ENCODE data around the gene POLN. TPM values are rescaled to one million over a fixed set of nuclear protein-coding genes. Genes with fewer than 3 reads are reported as not detected.

The POLN gene
- total RNA-seq, 1 donor from 2014 or later = 0.29 TPM

GRCh38 chr4:2082118-2082517, 159.8 kb downstream of the POLN start:
- TF ChIP-seq CTCF (conservative IDR thresholded peaks at IDR 0.05; ENCODE audit: low read depth, low read length) = no peak
- H3K4me3 ChIP-seq (ENCODE audit: low read depth, low read length) = no peak overlapping the region
- no peak for DNase-seq (ENCODE audit: low read depth)

- no peak overlapping the region for H3K4me3 ChIP-seq (ENCODE audit: low read depth, low read length)
- DNase-seq (ENCODE audit: low read depth) = no peak
- no peak for TF ChIP-seq CTCF (conservative IDR thresholded peaks at IDR 0.05; ENCODE audit: low read depth, low read length)
These were observed 160.4 kb downstream of the POLN start for GRCh38 chr4:2081540-2081939.

GRCh38 chr4:2080429-2081300, 161.3 kb downstream of the POLN start:
- DNase-seq (ENCODE audit: low read depth) = no peak
- no peak overlapping the region for H3K4me3 ChIP-seq (ENCODE audit: low read depth, low read length)
- TF ChIP-seq CTCF (conservative IDR thresholded peaks at IDR 0.05; ENCODE audit: low read depth, low read length) = no peak

- TF ChIP-seq CTCF (conservative IDR thresholded peaks at IDR 0.05; ENCODE audit: low read depth, low read length) = no peak
- no peak overlapping the region for H3K4me3 ChIP-seq (ENCODE audit: low read depth, low read length)
- no peak for DNase-seq (ENCODE audit: low read depth)
These were observed 162.0 kb downstream of the POLN start for GRCh38 chr4:2079926-2080325.

- DNase-seq (ENCODE audit: low read depth) = no peak
- no peak overlapping the region for H3K4me3 ChIP-seq (ENCODE audit: low read depth, low read length)
- TF ChIP-seq CTCF (conservative IDR thresholded peaks at IDR 0.05; ENCODE audit: low read depth, low read length) = no peak
These were observed 162.9 kb downstream of the POLN start for GRCh38 chr4:2079006-2079405.

GRCh38 chr4:2078584-2078983, 163.3 kb downstream of the POLN start:
- H3K4me3 ChIP-seq (ENCODE audit: low read depth, low read length) = no peak overlapping the region
- TF ChIP-seq CTCF (conservative IDR thresholded peaks at IDR 0.05; ENCODE audit: low read depth, low read length) = no peak
- no peak for DNase-seq (ENCODE audit: low read depth)
